ENCODE results near the gene RARG. TPM values are rescaled to one million over a fixed set of nuclear protein-coding genes. Genes with fewer than 3 reads are reported as not detected.
A peak's percentile ranks its signal among the peaks of the same experiment; 100 is the strongest.

Gene RARG
- total and polyA plus RNA-seq, 5 experiments from 2014 or later: 1.6 to 60.4 (median 12.7) TPM

DNA sequence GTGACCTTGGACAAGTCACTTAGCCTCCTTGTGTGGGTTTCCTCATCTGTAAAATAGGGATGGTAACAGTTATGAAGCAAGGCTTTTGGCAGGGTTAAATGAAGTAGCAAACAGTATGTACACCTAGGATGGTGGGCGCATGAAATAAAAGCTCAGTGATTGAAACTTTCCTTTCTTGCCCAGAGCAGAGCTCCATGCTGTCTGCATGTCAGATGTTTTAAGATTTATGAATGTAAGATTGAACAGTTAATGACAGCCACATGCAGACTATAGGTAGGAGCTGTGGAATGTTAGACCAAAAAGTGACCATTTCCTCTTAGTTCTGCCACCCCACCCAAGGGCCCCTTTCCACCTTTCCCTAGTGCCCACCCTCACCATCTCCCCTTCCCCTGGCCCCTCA lies 37.0 kb downstream of the RARG start:
- POLR2A ChIA-PET: interaction anchor here (0.6 to 18.3 kb wide), 5 partner anchors 8 to 160 kb away, joined by 3 to 338 read pairs (median 4); partner anchors contain the start of genes CSAD, ITGB7 and ZNF740
- no peak overlapping the region for H3K4me3 Mint-ChIP-seq
- no peaks in the 10 kb centered on the region for H3K27me3 Mint-ChIP-seq
- peaks cover 0 to 84% (median 10%) of the 10 kb centered on the region in 3 donors for H3K36me3 Mint-ChIP-seq
- DNase-seq (no peak), ATAC-seq (no peak)
- H3K27ac Mint-ChIP-seq: peak overlapping the region in 9 of 10 donors; percentile 31 to 93 (median 70)
- peaks cover 38 to 65% (median 47%) of the 10 kb centered on the region in 4 donors for H3K4me1 Mint-ChIP-seq
- H3K9me3 Mint-ChIP-seq: no peaks in the 10 kb centered on the region

DNA sequence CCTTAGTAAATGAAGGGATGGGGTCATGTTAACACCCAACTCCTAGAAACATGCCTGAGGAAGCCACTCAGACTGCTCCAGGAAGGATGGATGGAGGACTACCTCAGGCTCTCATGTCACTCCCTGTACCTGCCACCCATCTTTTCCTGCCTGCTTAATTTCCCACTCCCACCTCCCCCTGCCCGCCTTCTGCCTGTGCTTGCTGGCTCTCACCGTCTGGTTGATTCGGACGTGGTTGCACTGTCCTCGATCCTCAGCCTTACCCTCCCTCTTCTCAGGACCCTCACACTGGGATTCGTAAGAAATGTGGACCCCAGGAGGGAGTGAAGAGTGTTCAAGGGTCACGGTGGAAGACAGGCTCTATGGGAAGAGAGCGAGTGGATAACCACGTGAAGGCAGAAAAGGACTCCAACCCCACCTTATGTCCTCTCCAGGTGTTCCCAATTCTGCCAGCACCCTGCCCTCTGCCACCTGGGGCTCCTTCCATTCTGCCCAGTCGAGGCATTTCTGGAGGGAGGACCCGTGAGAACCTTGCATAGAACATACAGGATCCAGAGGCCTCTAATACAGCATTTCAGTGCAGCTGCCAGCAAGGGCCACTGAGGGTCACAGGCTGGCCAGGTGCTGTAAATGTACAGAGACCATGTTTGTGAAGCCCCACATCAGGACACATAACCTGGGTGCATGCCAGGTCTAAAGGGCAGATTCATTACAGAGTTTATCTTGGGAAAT lies 37.9 kb downstream of the RARG start:
- H3K36me3 Mint-ChIP-seq: peaks cover 0 to 79% (median 8%) of the 10 kb centered on the region in 3 donors
- H3K4me3 Mint-ChIP-seq: no peak overlapping the region
- DNase-seq (no peak), ATAC-seq (no peak)
- POLR2A ChIA-PET: interaction anchor here (0.8 to 18.3 kb wide), 3 partner anchors 7 to 26 kb away, joined by 4 to 338 read pairs (median 338); partner anchors contain the start of genes CSAD, ITGB7 and ZNF740
- no peaks in the 10 kb centered on the region for H3K27me3 Mint-ChIP-seq
- peak overlapping the region; percentile 40 to 90 (median 70) for H3K27ac Mint-ChIP-seq
- H3K4me1 Mint-ChIP-seq: peaks cover 35 to 66% (median 46%) of the 10 kb centered on the region in 4 donors
- no peaks in the 10 kb centered on the region for H3K9me3 Mint-ChIP-seq

DNA sequence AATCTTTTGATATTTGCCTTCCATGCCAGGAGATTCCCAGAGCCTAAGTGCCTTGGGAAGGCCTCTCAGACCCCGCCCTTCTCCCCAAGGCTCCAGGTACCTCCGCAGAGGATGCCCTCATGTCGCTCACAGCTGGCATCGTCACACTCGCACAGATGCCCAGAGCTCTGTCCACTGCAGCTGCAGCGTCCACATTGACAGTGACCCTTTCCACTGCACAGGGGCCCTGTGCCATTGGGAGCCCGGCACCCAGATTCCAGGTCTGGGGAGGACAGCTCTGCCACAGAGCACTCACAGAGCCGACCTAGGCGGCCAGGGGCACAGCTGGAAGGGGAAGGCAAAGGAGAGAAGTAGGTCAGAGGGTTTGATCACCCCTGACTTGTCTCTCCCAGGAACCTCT lies 39.0 kb downstream of the RARG start:
- DNase-seq (no peak), ATAC-seq (no peak)
- peaks cover 0 to 80% (median 7%) of the 10 kb centered on the region in 3 donors for H3K36me3 Mint-ChIP-seq
- H3K4me1 Mint-ChIP-seq: peaks cover 26 to 60% (median 37%) of the 10 kb centered on the region in 4 donors
- POLR2A ChIA-PET: interaction anchor here (0.9 to 17.2 kb wide), 4 partner anchors 8 to 33 kb away, joined by 3 to 338 read pairs (median 20); partner anchors contain the start of genes CSAD, ITGB7 and ZNF740
- peak overlapping the region in 9 of 10 donors; percentile 6 to 90 (median 78) for H3K27ac Mint-ChIP-seq
- H3K4me3 Mint-ChIP-seq: no peak overlapping the region
- no peaks in the 10 kb centered on the region for H3K9me3 Mint-ChIP-seq
- no peaks in the 10 kb centered on the region for H3K27me3 Mint-ChIP-seq

DNA sequence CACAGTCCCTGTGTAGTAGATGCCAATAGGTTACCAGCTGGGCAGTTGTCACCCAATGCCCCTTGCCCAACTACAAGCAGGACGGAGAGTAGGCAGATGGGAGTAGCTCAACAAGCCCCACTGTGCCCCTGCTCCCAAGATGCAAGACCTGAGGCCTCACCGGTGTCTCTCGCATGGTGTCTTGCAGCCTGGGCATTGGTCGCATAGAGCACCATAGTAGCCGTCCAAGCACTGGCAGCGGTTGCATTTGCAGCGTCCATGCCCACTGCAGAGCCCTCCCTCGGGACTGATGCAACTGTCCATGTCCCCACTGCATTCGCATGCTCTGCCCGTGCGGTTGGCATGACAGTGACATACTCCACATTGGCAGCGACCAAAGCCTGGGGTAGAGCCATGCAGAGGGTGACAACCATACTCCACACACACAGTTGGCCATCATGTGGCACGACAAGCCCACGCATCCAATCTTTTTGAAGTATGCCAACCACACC lies 39.4 kb downstream of the RARG start:
- Mint-ChIP-seq H3K27ac (peak overlapping the region in 6 of 10 donors; percentile 6 to 77 (median 34)), H3K4me1 (peaks cover 23 to 58% (median 34%) of the 10 kb centered on the region in 4 donors), H3K36me3 (peaks cover 0 to 83% (median 6%) of the 10 kb centered on the region in 3 donors), H3K4me3 (no peak overlapping the region), H3K27me3 (no peaks in the 10 kb centered on the region), H3K9me3 (no peaks in the 10 kb centered on the region)
- ATAC-seq (no peak), DNase-seq (no peak)
- POLR2A ChIA-PET: interaction anchor here (1.2 to 17.2 kb wide), 4 partner anchors 11 to 114 kb away, joined by 3 to 338 read pairs (median 20); partner anchors contain the start of genes CSAD, ITGB7, SPRYD3 and ZNF740

DNA sequence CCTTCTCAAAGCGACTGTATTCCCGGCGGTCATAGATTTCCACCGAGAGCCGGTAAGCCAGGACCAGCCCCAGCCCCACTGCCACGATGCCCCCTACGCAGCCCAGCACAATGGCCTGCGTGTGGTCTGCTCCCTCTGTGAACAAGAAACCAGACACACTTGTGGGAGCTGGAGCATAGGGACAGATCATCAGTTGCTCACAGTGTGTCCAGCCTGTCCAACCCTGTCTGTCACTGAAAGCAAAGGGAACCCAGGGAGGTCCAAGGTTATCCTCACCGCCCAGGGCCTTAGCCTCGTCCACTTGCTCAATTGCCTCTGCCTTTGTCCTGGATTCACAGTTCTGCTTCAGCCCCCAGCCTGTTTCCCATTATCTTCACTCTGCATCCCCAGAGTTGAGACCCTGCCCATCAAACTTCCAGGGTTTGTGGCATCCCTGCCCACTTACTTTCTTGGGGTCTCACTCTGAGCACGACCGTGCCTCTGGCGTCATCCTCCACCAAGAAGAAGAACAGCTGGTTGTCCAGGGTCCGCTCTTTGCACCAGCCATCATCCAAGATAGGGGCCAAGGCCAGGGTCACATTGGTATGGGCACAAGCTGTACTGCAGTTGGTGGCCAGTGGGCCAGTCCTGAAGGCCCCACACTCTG lies 40.0 kb downstream of the RARG start:
- H3K4me3 Mint-ChIP-seq: peak overlapping the region in 1 of 10 donors; percentile 15
- peaks cover 0 to 86% (median 7%) of the 10 kb centered on the region in 3 donors for H3K36me3 Mint-ChIP-seq
- ATAC-seq (no peak), DNase-seq (no peak)
- H3K4me1 Mint-ChIP-seq: peaks cover 23 to 55% (median 31%) of the 10 kb centered on the region in 4 donors
- no peaks in the 10 kb centered on the region for H3K27me3 Mint-ChIP-seq
- no peaks in the 10 kb centered on the region for H3K9me3 Mint-ChIP-seq
- POLR2A ChIA-PET: interaction anchor here (0.6 to 17.2 kb wide), 6 partner anchors 11 to 150 kb away, joined by 3 to 338 read pairs (median 6); partner anchors contain the start of genes CSAD, ITGB7, SPRYD3 and ZNF740
- H3K27ac Mint-ChIP-seq: peak overlapping the region in 6 of 10 donors; percentile 15 to 77 (median 54)

DNA sequence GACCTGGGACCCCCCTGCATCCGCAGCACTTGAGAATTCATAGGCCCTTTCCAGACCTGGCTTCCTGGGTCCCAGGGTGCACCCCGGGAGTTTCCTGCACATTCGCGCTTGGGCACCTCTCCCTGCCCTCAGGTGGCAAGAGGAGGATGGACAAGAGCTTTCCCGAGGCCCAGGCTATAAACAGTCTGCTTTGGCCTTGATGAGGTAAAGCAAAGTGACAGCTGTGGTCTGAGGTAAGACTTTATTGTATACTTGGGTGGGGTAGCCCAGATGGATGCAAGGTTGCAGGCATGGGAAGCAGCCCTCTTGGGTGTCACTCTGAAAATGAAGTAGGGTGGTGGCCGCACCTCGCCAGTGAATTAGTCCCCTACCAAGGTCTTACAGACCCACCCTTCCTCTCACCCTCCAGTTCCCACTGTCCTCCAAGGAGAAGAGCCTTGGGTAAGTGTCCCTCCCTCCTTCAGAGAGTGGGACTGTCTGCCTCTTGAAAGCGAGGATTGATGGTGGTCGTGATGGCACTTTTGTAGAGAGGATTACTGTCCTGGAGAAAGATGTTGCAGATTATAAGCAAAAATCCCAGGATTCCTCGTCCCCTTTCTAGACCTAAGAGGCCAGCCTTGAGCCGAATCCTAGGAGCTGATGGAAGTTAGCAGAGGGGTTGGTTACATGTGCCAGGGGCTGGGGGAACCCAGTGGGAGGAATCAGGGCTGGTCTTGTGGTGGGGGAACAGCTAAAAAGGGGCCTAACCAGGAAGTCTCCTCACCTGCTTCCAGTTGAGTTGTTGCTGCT lies 40.7 kb downstream of the RARG start:
- H3K36me3 Mint-ChIP-seq: peaks cover 0 to 86% (median 7%) of the 10 kb centered on the region in 3 donors
- no peaks in the 10 kb centered on the region for H3K9me3 Mint-ChIP-seq
- POLR2A ChIA-PET: interaction anchor here (0.6 to 17.2 kb wide), 8 partner anchors 11 to 149 kb away, joined by 3 to 338 read pairs (median 5); partner anchors contain the start of genes CSAD, ITGB7, SPRYD3 and ZNF740
- H3K4me1 Mint-ChIP-seq: peaks cover 16 to 48% (median 28%) of the 10 kb centered on the region in 4 donors
- peak overlapping the region in 6 of 10 donors; percentile 24 to 75 (median 40) for H3K27ac Mint-ChIP-seq
- no peaks in the 10 kb centered on the region for H3K27me3 Mint-ChIP-seq
- DNase-seq (no peak), ATAC-seq (no peak)
- H3K4me3 Mint-ChIP-seq: no peak overlapping the region

DNA sequence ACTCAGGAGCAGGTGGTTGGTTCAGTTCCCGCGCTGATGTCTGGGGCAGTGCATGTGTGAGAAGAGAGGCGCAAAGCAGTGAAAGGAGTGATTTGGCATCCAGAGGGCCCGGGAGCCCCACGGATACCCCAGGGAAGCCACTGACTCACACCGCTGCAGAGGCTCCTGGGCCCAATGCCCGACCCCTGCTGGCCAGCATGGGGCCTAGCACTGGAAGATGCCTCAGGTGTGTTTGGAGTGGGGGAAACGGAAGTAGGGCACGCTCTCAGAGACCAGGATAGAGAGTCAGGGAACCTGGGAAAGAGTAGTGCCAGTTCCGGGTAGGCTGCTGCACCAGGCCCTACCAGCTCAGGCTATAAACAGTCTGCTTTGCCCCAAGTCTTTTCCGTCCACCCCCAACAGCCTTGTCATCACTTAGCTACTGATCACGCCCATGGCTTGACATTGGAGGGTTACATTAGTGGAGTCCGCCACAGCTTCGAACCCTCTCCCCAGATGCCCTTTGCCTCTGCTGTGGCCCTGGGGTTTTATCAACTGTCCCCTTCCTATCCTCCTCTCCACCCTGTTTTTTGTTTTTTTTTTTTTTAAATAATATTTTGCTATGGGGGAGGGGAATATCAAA lies 41.8 kb downstream of the RARG start:
- POLR2A ChIA-PET: interaction anchor here (0.9 to 17.2 kb wide), 6 partner anchors 10 to 103 kb away, joined by 3 to 338 read pairs (median 6); partner anchors contain the start of genes CSAD, ITGB7 and ZNF740
- H3K27ac Mint-ChIP-seq: peak overlapping the region in 8 of 10 donors; percentile 40 to 82 (median 73)
- H3K4me3 Mint-ChIP-seq: peak overlapping the region in 2 of 10 donors; percentile 30 to 63
- H3K4me1 Mint-ChIP-seq: peaks cover 12 to 49% (median 34%) of the 10 kb centered on the region in 4 donors
- DNase-seq (peak in 8 of 10 donors; percentile 30 to 60 (median 52)), ATAC-seq (peak; percentile 94 to 96)
- H3K27me3 Mint-ChIP-seq: no peaks in the 10 kb centered on the region
- H3K9me3 Mint-ChIP-seq: no peaks in the 10 kb centered on the region
- H3K36me3 Mint-ChIP-seq: peaks cover 0 to 86% (median 7%) of the 10 kb centered on the region in 3 donors

DNA sequence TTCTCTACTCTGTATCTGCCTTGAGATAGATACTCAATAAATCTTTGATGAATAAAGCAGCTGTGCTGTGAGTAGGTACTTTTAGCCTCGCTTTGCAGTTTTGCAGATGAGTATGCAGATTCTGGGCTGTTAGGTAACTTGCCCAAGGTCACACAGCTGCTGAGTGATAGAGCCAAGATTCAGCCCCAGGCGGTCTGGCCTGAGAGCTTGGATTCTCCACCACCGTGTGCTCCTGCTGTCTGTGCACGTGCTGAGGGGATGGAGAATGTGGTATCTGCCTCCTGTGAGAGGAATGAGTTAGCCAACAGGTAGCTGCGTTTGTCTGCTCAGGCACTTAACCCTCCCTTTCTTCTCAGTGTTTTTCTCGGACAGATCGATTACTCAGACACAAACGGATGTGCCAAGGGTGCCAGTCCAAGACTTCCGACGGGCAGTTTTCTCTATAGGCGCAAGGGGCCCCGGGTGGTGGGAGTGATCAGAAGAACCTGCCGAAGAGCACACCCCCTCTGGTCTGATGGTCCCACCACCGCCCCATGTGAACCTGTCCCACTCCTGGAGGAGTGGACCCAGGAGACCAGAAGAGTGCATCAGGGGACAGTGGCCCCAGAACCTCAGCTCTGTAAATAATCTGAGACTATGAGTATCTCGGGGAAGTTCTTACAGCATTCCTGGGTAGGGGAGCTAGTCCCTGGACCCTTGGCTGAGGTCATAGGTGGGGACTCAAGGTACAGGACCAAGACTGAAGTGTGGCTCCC lies 44.7 kb downstream of the RARG start:
- Mint-ChIP-seq H3K9me3 (no peaks in the 10 kb centered on the region), H3K4me1 (peaks cover 23 to 64% (median 59%) of the 10 kb centered on the region in 4 donors), H3K4me3 (no peak overlapping the region), H3K27ac (peak overlapping the region in 7 of 10 donors; percentile 14 to 62 (median 40)), H3K36me3 (peaks cover 0 to 85% (median 9%) of the 10 kb centered on the region in 3 donors), H3K27me3 (no peaks in the 10 kb centered on the region)
- DNase-seq: no peak
- no peak for ATAC-seq
- POLR2A ChIA-PET: interaction anchor here (0.6 to 17.2 kb wide), 8 partner anchors 14 to 139 kb away, joined by 3 to 338 read pairs (median 3); partner anchors contain the start of genes ESPL1 and ITGB7

DNA sequence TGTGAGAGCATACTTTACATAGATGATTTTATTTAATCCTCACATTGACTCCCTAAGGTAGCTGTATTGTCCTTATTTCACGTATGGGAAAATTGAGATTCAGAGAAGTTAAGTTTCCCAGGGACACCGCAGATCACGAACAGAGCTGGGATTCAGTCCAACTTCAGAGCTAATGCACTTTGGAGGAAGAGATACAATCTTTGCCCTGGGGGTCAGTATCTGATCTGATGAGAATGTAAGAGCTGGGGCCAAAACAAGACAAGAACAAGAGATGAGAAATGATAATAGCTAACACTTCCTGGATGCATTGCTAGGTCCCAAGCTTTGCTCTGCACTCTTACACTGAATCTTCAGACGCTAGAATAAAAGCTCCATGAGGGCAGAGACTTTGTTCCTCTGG lies 45.3 kb downstream of the RARG start:
- POLR2A ChIA-PET: interaction anchor here (0.9 to 17.2 kb wide), 6 partner anchors 17 to 139 kb away, joined by 3 to 338 read pairs (median 3); partner anchors contain the start of genes ESPL1 and ITGB7
- no peak overlapping the region for H3K4me3 Mint-ChIP-seq
- no peaks in the 10 kb centered on the region for H3K9me3 Mint-ChIP-seq
- peak overlapping the region in 3 of 10 donors; percentile 11 to 78 (median 57) for H3K27ac Mint-ChIP-seq
- peaks cover 25 to 70% (median 63%) of the 10 kb centered on the region in 4 donors for H3K4me1 Mint-ChIP-seq
- no peaks in the 10 kb centered on the region for H3K27me3 Mint-ChIP-seq
- no peak for DNase-seq
- ATAC-seq: no peak
- peaks cover 0 to 85% (median 13%) of the 10 kb centered on the region in 3 donors for H3K36me3 Mint-ChIP-seq

DNA sequence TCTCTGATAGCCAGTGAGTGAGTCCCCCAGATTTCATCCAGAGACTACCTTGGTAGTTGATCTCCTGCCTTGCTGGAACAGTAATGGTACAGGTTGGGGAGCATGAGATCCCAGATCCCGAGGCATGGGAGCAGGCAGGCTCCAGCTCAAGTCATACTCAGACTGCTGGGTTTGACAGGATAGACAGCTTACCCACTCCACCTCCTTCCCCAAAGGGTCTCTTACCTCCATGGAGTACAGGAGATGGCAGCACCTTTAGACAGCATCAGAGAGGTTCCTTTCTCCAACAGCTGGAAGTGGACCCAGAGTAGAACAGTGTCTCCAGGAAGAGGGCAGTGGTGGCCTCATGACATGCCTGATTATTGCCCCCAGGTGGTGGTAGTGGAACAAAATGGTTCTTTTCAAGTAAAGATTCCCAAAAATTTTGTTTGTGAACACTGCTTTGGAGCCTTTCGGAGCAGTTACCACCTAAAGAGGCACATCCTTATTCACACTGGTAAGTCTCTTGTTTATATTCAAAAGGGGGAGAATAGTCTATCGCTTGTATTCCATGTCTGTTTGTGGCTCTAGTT lies 46.3 kb downstream of the RARG start:
- peaks cover 0 to 78% (median 13%) of the 10 kb centered on the region in 3 donors for H3K36me3 Mint-ChIP-seq
- ATAC-seq (no peak), DNase-seq (no peak)
- peak overlapping the region in 9 of 10 donors; percentile 27 to 90 (median 58) for H3K27ac Mint-ChIP-seq
- POLR2A ChIA-PET: interaction anchor here (0.7 to 17.2 kb wide), 3 partner anchors 8 to 33 kb away, joined by 3 to 338 read pairs (median 3); partner anchors contain the start of gene ITGB7
- peaks cover 30 to 73% (median 63%) of the 10 kb centered on the region in 4 donors for H3K4me1 Mint-ChIP-seq
- H3K27me3 Mint-ChIP-seq: no peaks in the 10 kb centered on the region
- H3K4me3 Mint-ChIP-seq: peak overlapping the region in 1 of 10 donors; percentile 10
- H3K9me3 Mint-ChIP-seq: no peaks in the 10 kb centered on the region

All from naive thymus-derived CD8-positive, alpha-beta T cell (primary cell).